Activated gamma-delta T cell treated with anti-CD3 and anti-CD28 coated beads, Interleukin-2, amount 50 U/mL, for 16 hours (primary cell): ENCODE data around the gene TAS2R41.

Experiments
- DNase-seq: peaks from one replicate; pipeline ENCODE4 v3.0.0-alpha.2; 2020; ENCODE audit warnings: low read depth

Gene TAS2R41, protein sequence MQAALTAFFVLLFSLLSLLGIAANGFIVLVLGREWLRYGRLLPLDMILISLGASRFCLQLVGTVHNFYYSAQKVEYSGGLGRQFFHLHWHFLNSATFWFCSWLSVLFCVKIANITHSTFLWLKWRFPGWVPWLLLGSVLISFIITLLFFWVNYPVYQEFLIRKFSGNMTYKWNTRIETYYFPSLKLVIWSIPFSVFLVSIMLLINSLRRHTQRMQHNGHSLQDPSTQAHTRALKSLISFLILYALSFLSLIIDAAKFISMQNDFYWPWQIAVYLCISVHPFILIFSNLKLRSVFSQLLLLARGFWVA

GRCh38 chr7:143477501-143478150 is at the start of gene TAS2R41:
TAS2R41 (plus strand) TSS chr7:143477873; CDS start chr7:143477873, 0 bp downstream.
- DNase-seq, result no peak

DNA sequence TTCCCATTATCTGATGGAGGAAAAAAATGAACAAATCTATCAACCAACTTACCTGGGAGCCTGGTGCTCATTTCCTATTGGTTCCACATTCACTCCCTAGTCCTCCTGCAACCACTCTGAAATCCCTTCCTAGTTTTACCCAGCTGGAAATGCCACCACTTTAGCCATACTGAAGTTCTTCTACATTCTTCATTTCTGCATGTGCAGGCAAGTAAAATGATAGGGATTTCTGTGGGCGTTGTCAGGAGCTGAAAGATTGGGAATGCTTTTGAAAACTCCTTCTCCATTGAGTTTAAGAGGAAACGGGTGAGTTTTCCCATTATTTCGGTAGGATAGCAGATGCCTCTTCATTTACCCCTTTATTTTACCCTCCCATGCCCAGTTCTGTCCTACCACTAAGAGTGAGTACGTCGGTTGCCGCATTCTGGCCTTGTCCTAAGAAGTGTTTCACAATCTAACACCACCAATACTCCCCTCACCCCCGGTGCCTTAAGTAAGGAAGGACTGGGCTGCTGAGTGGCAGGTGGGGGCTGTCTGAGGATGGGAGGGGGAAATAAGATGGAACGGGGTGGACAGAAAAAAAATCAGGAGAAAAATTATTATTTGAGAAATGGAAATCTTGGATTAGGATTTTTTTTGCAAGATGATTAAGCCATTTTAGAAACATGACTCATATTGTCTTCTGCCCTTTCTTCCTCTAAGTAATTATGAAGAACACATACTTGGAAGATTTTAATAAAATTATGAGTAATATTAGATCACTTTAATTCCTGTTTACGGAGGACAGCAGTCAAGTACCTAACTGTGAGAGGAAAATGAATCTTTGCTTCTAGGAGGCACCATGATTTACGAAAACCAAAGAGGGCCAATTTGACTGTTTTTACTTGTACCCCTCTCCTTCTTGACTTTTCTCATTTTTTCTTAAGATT is 47.6 kb upstream of the TAS2R41 start:
- DNase-seq, result no peak

GRCh38 chr7:143431109-143431508 is 46.6 kb upstream of the TAS2R41 start:
- DNase-seq, result no peak

DNA sequence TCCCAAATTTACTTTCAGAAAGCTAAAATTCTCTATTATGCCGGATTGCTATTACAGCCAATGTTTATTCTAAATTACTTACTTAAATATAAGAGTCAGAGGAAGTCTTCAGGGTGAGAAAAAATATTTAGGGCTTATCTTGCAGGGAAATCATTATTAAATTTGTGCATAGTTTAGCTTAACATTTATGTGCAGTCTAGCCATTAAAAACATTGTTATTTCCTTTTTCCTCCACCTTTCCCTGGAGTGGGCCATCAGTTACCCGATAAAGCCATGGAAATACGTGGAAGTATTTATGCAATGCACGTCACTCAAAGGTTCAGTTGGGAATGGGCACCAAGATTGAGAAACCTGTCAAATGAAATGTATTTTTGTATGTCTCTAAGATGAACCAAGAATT is 43.9 kb upstream of the TAS2R41 start:
- no peak for DNase-seq

- no peak for DNase-seq
Observed at GRCh38 chr7:143434660-143435059, 43.0 kb upstream of the TAS2R41 start.

DNA sequence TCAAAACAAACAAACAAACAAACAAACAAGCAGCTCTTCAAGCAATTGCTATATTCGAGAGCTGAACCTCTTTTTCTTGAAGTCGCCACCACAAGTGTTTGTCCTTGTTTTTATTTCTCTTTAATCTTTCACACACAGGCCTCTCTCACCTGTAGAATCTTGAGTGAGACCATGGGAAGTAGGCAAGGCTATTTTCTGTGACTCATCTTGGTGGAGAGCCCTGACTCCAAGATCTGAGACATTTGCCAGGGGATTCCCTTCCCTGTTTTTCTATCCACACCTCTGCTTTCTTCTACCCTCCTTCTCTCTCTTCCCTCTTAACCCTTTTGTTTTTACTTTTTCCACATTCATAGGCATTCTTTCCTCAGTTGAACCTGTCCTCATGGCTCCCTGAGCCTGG is 42.4 kb upstream of the TAS2R41 start:
- DNase-seq, result no peak

DNA sequence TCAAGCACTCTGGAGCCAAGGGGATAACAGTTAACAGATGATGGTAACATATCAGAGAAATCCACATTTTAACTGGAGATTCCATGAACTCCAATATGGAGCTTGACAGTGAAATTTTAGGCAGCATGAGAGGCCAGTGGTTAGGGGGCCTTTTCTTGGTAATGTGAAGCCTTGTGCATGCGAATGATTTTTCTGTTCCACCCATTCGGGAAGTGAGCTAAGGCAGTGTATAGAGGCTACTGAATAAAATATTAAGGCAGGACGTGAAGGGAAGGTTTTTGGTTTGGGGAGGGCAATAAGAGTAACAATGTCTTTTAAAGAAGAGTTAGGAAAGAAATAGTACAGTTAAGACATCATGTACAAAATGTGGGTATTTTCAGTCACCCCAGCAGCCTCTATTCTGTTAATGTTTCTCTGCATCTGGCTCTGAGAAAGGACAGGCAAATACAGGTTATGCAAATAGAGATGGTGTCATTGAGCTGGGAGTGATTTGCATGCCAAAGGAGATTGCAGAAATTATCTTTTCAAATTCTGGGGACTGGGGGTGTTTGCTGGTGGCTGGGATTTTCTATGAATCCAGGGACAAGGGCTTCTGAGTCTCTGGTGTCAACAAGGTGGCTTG is 41.2 kb upstream of the TAS2R41 start:
- no peak for DNase-seq

DNA sequence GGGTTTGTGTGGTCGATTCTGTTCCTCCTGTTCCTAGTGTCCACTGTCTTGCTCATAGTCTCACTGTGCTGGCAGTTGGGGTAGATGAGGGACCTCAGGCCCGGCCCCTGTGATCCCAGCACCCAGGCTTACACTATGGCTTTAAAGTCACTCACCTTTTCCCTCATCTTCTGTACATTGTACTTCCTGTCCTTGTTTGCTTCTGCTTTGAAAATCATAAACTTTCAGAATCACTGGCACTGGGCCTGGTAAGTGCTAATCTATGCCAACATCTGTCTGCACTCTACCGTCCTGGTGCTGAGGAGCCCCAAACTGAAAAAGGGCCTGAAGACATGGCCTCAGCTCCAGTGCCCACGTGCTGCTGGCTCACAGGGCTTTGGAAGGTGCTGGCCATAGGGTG is 40.1 kb upstream of the TAS2R41 start:
- no peak for DNase-seq

- no peak for DNase-seq
Observed at GRCh38 chr7:143439866-143440265, 37.8 kb upstream of the TAS2R41 start.

- DNase-seq, result no peak
Observed at GRCh38 chr7:143443153-143443552, 34.5 kb upstream of the TAS2R41 start, which contains the start of gene TAS2R60. TAS2R60 (plus strand) TSS chr7:143443453; CDS start chr7:143443453, 0 bp downstream.

- no peak for DNase-seq
Observed at GRCh38 chr7:143444063-143444782, 33.5 kb upstream of the TAS2R41 start.

- no peak for DNase-seq
Observed at GRCh38 chr7:143444785-143445184, 32.9 kb upstream of the TAS2R41 start.

DNA sequence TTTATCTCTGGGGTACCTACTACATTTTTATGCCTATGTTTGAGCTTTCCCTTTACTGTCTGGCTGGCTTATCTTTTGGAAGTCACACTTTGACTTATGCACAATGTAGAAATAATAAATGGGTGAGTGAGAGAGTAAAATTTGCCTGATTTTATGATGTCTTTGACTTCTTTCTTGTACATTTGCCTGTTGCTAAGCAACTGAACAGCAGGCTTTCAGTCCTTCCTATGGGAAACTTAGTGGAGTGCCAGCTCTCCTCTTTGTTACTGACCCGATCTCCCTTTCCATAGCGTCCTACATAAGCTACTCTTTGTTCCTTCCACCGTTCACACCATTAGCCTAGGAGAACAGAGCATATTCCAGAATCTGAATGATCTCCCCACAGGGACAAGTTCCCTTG is 30.2 kb upstream of the TAS2R41 start:
- no peak for DNase-seq

DNA sequence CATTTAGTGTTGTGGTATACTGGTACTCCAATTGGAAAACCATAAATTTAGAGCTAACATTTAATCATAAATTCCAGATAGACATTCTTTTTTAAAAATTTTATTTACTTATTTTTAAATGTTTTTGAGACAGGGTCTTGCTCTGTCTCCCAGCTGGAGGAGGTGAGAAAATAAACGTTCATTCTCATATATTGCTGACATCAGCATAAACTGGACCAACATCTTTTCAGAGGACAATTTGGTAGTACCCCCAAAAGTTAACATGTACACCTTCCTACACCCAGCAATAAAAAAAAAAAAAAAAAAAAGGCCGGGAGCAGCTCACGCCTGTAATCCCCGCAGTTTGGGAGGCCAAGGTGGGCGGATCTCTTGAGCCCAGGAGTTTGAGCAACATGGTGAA is 29.2 kb upstream of the TAS2R41 start:
- DNase-seq, result no peak

- DNase-seq, result no peak
Observed at GRCh38 chr7:143449793-143450192, 27.9 kb upstream of the TAS2R41 start.

- DNase-seq, result no peak
Observed at GRCh38 chr7:143451122-143451521, 26.6 kb upstream of the TAS2R41 start.

GRCh38 chr7:143451746-143452145 is 25.9 kb upstream of the TAS2R41 start:
- DNase-seq, result no peak

DNA sequence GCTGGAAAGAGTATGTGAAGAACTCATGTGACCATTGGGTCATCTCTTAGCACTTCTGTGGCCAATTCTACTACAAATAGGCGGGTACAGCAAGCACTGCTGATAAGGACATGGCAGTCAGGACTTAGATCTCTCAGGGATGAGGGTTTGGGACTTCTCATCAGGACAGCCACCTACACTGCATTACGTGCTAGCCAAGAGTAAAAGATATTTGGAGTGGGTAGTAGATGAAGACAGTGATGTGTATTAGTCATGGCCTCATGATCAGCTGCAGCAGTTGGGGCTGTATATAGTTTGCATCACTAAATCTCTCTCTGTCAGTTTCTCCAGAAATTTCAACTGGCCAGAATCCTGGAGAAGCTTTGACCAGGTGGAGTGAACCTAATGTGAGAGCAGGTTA is 25.2 kb upstream of the TAS2R41 start:
- DNase-seq, result no peak

GRCh38 chr7:143454091-143454680 is 23.5 kb upstream of the TAS2R41 start:
- no peak for DNase-seq

GRCh38 chr7:143455491-143455890 is 22.2 kb upstream of the TAS2R41 start:
- no peak for DNase-seq

GRCh38 chr7:143455942-143456341 is 21.7 kb upstream of the TAS2R41 start:
- no peak for DNase-seq
